HT1080 (cell line): ENCODE data around the gene LIG4. TPM values are rescaled to one million over a fixed set of nuclear protein-coding genes. Genes with fewer than 3 reads are reported as not detected.

Experiments
- DNase-seq: peaks from one replicate; pipeline ENCODE4 v3.0.0-alpha.2; 2015; ENCODE audit warnings: low read depth
- total RNA-seq: library from RNA; depleted of rRNA; stranded (reverse); fragments of >200 nt; shearing (Covaris generic); gene quantifications from 2 replicates; pipeline ENCODE4 v1.2.3, GENCODE V29; 2014; rRNA removed

LIG4 gene
- total RNA-seq, 1 experiment from 2014 or later, result 10.2 TPM

DNA sequence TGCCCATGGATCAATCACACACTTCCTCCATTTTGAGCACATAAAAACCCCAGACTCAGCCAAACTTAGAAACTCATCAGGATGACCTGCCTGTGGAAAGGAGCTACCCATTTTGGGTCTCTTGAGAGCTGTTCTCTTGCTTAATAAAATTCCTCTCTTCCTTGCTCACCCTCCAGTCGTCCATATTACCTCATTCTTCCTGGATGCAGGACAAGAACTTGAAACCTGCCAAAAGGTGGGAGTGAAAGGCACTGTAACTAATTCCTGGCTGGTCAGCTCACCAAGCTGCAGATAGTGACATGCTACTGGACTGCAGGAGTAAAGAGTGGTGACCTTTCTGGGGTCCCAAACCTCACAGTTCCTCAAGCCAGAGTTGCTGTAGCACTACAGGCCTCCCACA is 20.2 kb downstream of the LIG4 start:
- no peak for DNase-seq

GRCh38 chr13:108194435-108194936 is 20.9 kb downstream of the LIG4 start:
- DNase-seq, result no peak

DNA sequence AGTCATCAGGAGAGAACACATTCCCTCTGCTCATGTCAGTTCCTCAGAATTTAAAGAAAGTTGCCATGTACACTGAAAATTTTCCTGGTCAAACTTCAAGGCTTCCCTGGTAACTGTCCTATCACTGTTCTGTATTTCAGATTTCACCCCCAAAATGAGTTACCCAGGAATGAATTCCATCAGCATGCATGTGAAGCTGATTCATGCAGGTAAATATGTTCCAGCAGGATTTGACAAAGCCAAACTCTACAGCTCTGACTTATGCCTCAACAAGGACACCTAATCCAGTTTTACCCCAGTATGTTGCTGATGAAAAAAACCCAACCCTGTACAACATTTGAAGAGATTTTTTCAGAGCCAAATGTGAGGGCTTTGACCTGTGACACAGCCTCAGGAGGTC is 21.5 kb downstream of the LIG4 start:
- DNase-seq, result no peak

- DNase-seq, result no peak
Measured at GRCh38 chr13:108190897-108191296, 24.4 kb downstream of the LIG4 start.

- DNase-seq, result no peak
Measured at GRCh38 chr13:108188260-108188659, 27.1 kb downstream of the LIG4 start.

DNA sequence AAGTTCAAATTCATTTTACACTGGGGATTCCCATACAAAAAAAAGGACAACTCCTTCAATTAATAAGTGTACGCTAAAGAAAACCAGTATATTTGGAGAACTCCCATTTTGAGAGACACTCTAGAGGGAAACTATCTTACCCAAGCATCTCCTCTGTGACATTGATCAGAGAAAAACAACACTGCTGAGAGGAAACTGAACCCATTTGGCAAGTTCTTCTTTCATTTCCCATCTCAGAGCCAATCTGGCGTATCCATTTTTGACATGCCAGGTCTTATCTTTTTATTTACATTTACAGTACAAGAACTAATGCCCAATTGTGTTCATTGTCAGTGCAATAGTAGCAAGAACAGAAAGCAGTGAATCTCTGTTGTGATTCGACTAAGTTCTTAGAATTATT is 30.1 kb downstream of the LIG4 start:
- DNase-seq, result no peak

- DNase-seq, result no peak
Measured at GRCh38 chr13:108182652-108183051, 32.7 kb downstream of the LIG4 start.

DNA sequence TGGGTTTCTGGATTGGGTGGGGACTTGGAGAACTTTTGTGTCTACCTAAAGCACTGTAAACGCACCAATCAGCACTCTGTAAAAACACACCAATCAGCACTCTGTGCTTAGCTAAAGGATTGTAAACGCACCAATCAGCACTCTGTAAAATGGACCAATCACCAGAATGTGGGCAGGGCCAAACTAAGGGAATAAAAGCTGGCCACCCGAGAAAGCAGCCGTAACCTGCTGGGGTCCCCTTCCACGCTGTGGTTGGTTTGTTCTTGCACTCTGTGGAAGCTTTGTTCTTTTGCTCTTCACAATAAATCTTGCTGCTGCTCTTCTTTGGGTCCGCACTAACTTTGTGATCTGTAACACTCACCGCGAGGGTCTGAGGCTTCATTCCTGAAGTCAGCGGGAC is 37.3 kb downstream of the LIG4 start:
- DNase-seq, result no peak

DNA sequence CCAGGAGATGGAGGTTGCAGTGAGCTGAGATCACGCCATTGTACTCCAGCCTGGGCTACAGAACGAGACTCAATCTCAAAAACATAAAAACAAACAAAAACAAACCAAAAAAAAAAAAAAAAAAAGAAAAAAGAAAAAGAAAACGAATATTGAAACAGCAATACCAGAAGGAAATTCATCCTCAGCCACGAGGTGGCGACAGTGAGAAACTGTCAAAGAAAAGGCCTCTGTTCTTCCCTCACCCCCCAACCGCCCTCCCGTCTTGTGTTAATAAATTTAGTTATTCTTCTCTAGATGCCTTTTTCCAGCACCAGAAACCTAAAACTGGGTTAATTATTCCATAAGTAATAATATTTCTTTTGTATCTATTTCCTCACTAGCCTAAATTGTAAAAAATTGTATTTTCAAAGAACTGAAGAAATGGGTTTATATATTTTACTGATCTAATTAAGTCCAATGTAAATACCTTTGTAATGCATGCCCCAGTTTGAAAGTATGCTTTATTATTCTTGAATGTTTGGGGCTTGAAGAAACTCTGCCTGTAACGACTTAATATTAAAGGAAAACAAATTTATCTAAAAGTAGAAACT is 38.6 kb downstream of the LIG4 start:
- DNase-seq, result no peak

DNA sequence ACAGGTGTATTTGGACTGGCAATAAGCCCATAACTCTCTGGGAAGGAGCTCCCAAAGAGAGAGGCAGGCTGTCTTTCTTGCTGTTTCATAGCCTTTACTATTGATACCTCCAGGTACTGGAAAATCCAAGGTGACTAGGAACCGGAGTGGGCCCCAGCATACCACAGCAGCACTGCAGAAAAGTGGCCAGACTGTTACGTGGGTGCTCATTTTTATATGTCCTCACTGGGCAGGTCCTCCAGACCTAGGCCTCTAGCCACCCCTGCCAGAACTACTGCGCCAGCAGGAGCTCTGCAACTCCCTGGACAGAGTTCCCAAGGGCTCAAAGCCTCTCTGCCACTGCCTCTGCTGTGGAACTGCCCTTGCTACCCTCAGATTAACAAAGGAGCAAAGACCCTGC is 46.4 kb downstream of the LIG4 start:
- DNase-seq, result no peak

GRCh38 chr13:108166078-108166477 is 49.3 kb downstream of the LIG4 start:
- DNase-seq, result no peak

DNA sequence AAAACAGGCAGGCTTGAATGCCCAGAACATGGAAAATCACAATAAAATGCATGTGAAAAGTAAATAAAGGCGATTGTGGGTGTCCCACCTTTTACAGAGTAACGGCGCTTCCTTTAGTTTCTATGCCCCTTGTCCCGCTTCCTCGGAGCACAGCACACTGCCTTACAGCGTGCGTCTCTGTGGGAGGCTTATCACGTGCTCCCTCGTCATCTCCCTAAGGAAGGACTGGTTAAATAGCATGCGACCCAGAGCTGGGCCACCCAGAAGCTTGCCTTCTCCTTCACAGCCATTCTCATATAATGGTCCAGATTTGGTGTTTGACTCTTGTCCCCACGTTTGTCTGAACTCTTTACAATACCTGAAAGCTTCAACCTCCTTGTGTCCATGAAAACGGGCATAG is 56.6 kb downstream of the LIG4 start:
- no peak for DNase-seq

Other genes starting within 250 kb of the LIG4 start
- gene ABHD13, start 2.9 kb upstream of the LIG4 start, total RNA-seq, result 5.2 and 7.0 TPM in 2 replicates
- gene TNFSF13B, start 54.2 kb upstream of the LIG4 start, total RNA-seq, result 0.39 and 0.63 TPM in 2 replicates